Measurements from ENCODE around the gene AGBL1. TPM values are rescaled to one million over a fixed set of nuclear protein-coding genes. Genes with fewer than 3 reads are reported as not detected.

Gene AGBL1
- total RNA-seq, 2 experiments from 2014 or later = not detected

GRCh38 chr15:86377914-86378313 is 298.2 kb downstream of the AGBL1 start:
- H3K27ac Mint-ChIP-seq = no peak overlapping the region
- intact Hi-C loops (cut with micrococcal nuclease) = no loop called here
- CTCF ChIA-PET = no interaction called here
- peaks cover 5% of the 10 kb centered on the region for H3K9me3 Mint-ChIP-seq
- peaks cover 15% of the 10 kb centered on the region for H3K27me3 Mint-ChIP-seq (ENCODE audit: low read depth)
- no peaks in the 10 kb centered on the region for H3K36me3 Mint-ChIP-seq (ENCODE audit: low read depth)
- no peak overlapping the region for H3K4me3 Mint-ChIP-seq
- no peak for DNase-seq
- H3K4me1 Mint-ChIP-seq (ENCODE audit: low read depth) = no peaks in the 10 kb centered on the region

- intact Hi-C loops (cut with micrococcal nuclease) = no loop called here
- Mint-ChIP-seq H3K27ac (no peak overlapping the region), H3K36me3 (ENCODE audit: low read depth) (no peaks in the 10 kb centered on the region), H3K4me1 (ENCODE audit: low read depth) (no peaks in the 10 kb centered on the region), H3K4me3 (no peak overlapping the region), H3K27me3 (ENCODE audit: low read depth) (peaks cover 15% of the 10 kb centered on the region), H3K9me3 (no peaks in the 10 kb centered on the region)
- CTCF ChIA-PET = no interaction called here
- no peak for DNase-seq
Measured at GRCh38 chr15:86382341-86382740, 302.7 kb downstream of the AGBL1 start.

- H3K27ac Mint-ChIP-seq = no peak overlapping the region
- no peak for DNase-seq
- H3K9me3 Mint-ChIP-seq = no peaks in the 10 kb centered on the region
- intact Hi-C loops (cut with micrococcal nuclease) = no loop called here
- H3K4me1 Mint-ChIP-seq (ENCODE audit: low read depth) = no peaks in the 10 kb centered on the region
- H3K36me3 Mint-ChIP-seq (ENCODE audit: low read depth) = no peaks in the 10 kb centered on the region
- H3K27me3 Mint-ChIP-seq (ENCODE audit: low read depth) = peaks cover 15% of the 10 kb centered on the region
- H3K4me3 Mint-ChIP-seq = no peak overlapping the region
- CTCF ChIA-PET = no interaction called here
Measured at GRCh38 chr15:86383611-86384010, 303.9 kb downstream of the AGBL1 start.

- no peak overlapping the region for H3K27ac Mint-ChIP-seq
- no peak for DNase-seq
- no peak overlapping the region for H3K4me3 Mint-ChIP-seq
- no peaks in the 10 kb centered on the region for H3K9me3 Mint-ChIP-seq
- CTCF ChIA-PET = no interaction called here
- H3K36me3 Mint-ChIP-seq (ENCODE audit: low read depth) = no peaks in the 10 kb centered on the region
- intact Hi-C loops (cut with micrococcal nuclease) = no loop called here
- no peaks in the 10 kb centered on the region for H3K4me1 Mint-ChIP-seq (ENCODE audit: low read depth)
- peaks cover 21% of the 10 kb centered on the region for H3K27me3 Mint-ChIP-seq (ENCODE audit: low read depth)
Measured at GRCh38 chr15:86384186-86384585, 304.5 kb downstream of the AGBL1 start.

GRCh38 chr15:86392296-86392695 is 312.6 kb downstream of the AGBL1 start:
- peaks cover 10% of the 10 kb centered on the region for H3K27me3 Mint-ChIP-seq (ENCODE audit: low read depth)
- H3K36me3 Mint-ChIP-seq (ENCODE audit: low read depth) = no peaks in the 10 kb centered on the region
- no peak overlapping the region for H3K4me3 Mint-ChIP-seq
- intact Hi-C loops (cut with micrococcal nuclease) = no loop called here
- H3K27ac Mint-ChIP-seq = no peak overlapping the region
- no peaks in the 10 kb centered on the region for H3K4me1 Mint-ChIP-seq (ENCODE audit: low read depth)
- CTCF ChIA-PET = no interaction called here
- DNase-seq = no peak
- no peaks in the 10 kb centered on the region for H3K9me3 Mint-ChIP-seq

GRCh38 chr15:86392874-86393273 is 313.2 kb downstream of the AGBL1 start:
- Mint-ChIP-seq H3K27me3 (ENCODE audit: low read depth) (peaks cover 10% of the 10 kb centered on the region), H3K36me3 (ENCODE audit: low read depth) (no peaks in the 10 kb centered on the region), H3K4me3 (no peak overlapping the region), H3K9me3 (no peaks in the 10 kb centered on the region), H3K27ac (no peak overlapping the region), H3K4me1 (ENCODE audit: low read depth) (no peaks in the 10 kb centered on the region)
- no peak for DNase-seq
- CTCF ChIA-PET = no interaction called here
- intact Hi-C loops (cut with micrococcal nuclease) = no loop called here

GRCh38 chr15:86394866-86395265 is 315.2 kb downstream of the AGBL1 start:
- H3K9me3 Mint-ChIP-seq = no peaks in the 10 kb centered on the region
- H3K27ac Mint-ChIP-seq = no peak overlapping the region
- H3K4me3 Mint-ChIP-seq = no peak overlapping the region
- no peaks in the 10 kb centered on the region for H3K36me3 Mint-ChIP-seq (ENCODE audit: low read depth)
- intact Hi-C loops (cut with micrococcal nuclease) = no loop called here
- CTCF ChIA-PET = no interaction called here
- no peak for DNase-seq
- no peaks in the 10 kb centered on the region for H3K4me1 Mint-ChIP-seq (ENCODE audit: low read depth)
- H3K27me3 Mint-ChIP-seq (ENCODE audit: low read depth) = peaks cover 2% of the 10 kb centered on the region

GRCh38 chr15:86399041-86399954 is 319.6 kb downstream of the AGBL1 start:
- Mint-ChIP-seq H3K27ac (no peak overlapping the region), H3K36me3 (ENCODE audit: low read depth) (no peaks in the 10 kb centered on the region), H3K27me3 (ENCODE audit: low read depth) (no peaks in the 10 kb centered on the region), H3K4me1 (ENCODE audit: low read depth) (no peaks in the 10 kb centered on the region), H3K9me3 (no peaks in the 10 kb centered on the region), H3K4me3 (no peak overlapping the region)
- intact Hi-C loops (cut with micrococcal nuclease) = no loop called here
- DNase-seq = no peak
- CTCF ChIA-PET = interaction anchor here (0.6 kb wide), 1 partner anchor 548 kb away, joined by 3 read pairs; no protein-coding TSS in a partner anchor

GRCh38 chr15:86403221-86403620 is 323.6 kb downstream of the AGBL1 start:
- no peak overlapping the region for H3K27ac Mint-ChIP-seq
- H3K27me3 Mint-ChIP-seq (ENCODE audit: low read depth) = peaks cover 3% of the 10 kb centered on the region
- no peaks in the 10 kb centered on the region for H3K36me3 Mint-ChIP-seq (ENCODE audit: low read depth)
- H3K4me3 Mint-ChIP-seq = no peak overlapping the region
- no peaks in the 10 kb centered on the region for H3K4me1 Mint-ChIP-seq (ENCODE audit: low read depth)
- intact Hi-C loops (cut with micrococcal nuclease) = no loop called here
- CTCF ChIA-PET = interaction anchor here (1.1 kb wide), 1 partner anchor 15 kb away, joined by 3 read pairs; no protein-coding TSS in a partner anchor
- DNase-seq = no peak
- H3K9me3 Mint-ChIP-seq = no peaks in the 10 kb centered on the region

GRCh38 chr15:86403914-86404583 is 324.4 kb downstream of the AGBL1 start:
- intact Hi-C loops (cut with micrococcal nuclease) = no loop called here
- no peak for DNase-seq
- CTCF ChIA-PET = interaction anchor here (1.1 kb wide), 1 partner anchor 16 kb away, joined by 3 read pairs; no protein-coding TSS in a partner anchor
- Mint-ChIP-seq H3K27me3 (ENCODE audit: low read depth) (peaks cover 5% of the 10 kb centered on the region), H3K9me3 (no peaks in the 10 kb centered on the region), H3K36me3 (ENCODE audit: low read depth) (no peaks in the 10 kb centered on the region), H3K27ac (no peak overlapping the region), H3K4me1 (ENCODE audit: low read depth) (no peaks in the 10 kb centered on the region), H3K4me3 (no peak overlapping the region)

GRCh38 chr15:86408261-86408660 is 328.6 kb downstream of the AGBL1 start:
- CTCF ChIA-PET = no interaction called here
- intact Hi-C loops (cut with micrococcal nuclease) = no loop called here

GRCh38 chr15:86411916-86412315 is 332.2 kb downstream of the AGBL1 start:
- CTCF ChIA-PET = no interaction called here
- Mint-ChIP-seq H3K27ac (no peak overlapping the region), H3K36me3 (ENCODE audit: low read depth) (no peaks in the 10 kb centered on the region), H3K4me1 (ENCODE audit: low read depth) (no peaks in the 10 kb centered on the region), H3K4me3 (no peak overlapping the region), H3K27me3 (ENCODE audit: low read depth) (peaks cover 14% of the 10 kb centered on the region), H3K9me3 (no peaks in the 10 kb centered on the region)
- intact Hi-C loops (cut with micrococcal nuclease) = no loop called here
- no peak for DNase-seq

More at GRCh38 chr15:86408261-86408660, 328.6 kb downstream of the AGBL1 start:
- Mint-ChIP-seq H3K27me3 (ENCODE audit: low read depth) (peaks cover 14% of the 10 kb centered on the region), H3K27ac (no peak overlapping the region), H3K4me1 (ENCODE audit: low read depth) (no peaks in the 10 kb centered on the region), H3K9me3 (no peaks in the 10 kb centered on the region), H3K36me3 (ENCODE audit: low read depth) (no peaks in the 10 kb centered on the region), H3K4me3 (no peak overlapping the region)
- DNase-seq = no peak

GRCh38 chr15:86413191-86413590 is 333.5 kb downstream of the AGBL1 start:
- Mint-ChIP-seq H3K4me3 (no peak overlapping the region), H3K36me3 (ENCODE audit: low read depth) (no peaks in the 10 kb centered on the region), H3K27me3 (ENCODE audit: low read depth) (peaks cover 12% of the 10 kb centered on the region), H3K4me1 (ENCODE audit: low read depth) (no peaks in the 10 kb centered on the region), H3K27ac (no peak overlapping the region), H3K9me3 (no peaks in the 10 kb centered on the region)
- intact Hi-C loops (cut with micrococcal nuclease) = no loop called here
- no peak for DNase-seq
- CTCF ChIA-PET = no interaction called here

Data from activated naive CD4-positive, alpha-beta T cell treated with anti-CD3 and anti-CD28 coated beads for 36 hours (primary cell).